B cell (primary cell): ENCODE results near the gene NUSAP1. TPM values are rescaled to one million over a fixed set of nuclear protein-coding genes. Genes with fewer than 3 reads are reported as not detected.

ENCODE experiments used
- ATAC-seq: fragments of 200-7000 bp; cut with Tn5 transposase; one replicate; pipeline ENCODE4 v1.10.0; 2021; ENCODE audit warnings: low read depth, mild to moderate bottlenecking, moderate number of reproducible peaks, moderate library complexity
- CTCF ChIA-PET: fragments of 350-600 bp; sonication (Branson Sonifier 250); formaldehyde crosslinking; loops from one replicate; lab custom pipeline; 2021; ENCODE audit warnings: antibody characterized with exemption, inconsistent platforms; lab: Charles Lee
- POLR2A ChIA-PET: fragments of 350-600 bp; sonication (Branson Sonifier 250); formaldehyde crosslinking; loops from one replicate; lab custom pipeline; 2021; ENCODE audit warnings: antibody characterized with exemption; lab: Charles Lee
- DNase-seq: peaks from one replicate; pipeline ENCODE4 v3.0.0; 2013
- H2AFZ ChIP-seq: 2 replicates; pipeline ENCODE4 v1.6.1; 2012; ENCODE audit warnings: mild to moderate bottlenecking, low read depth, low read length; ENCODE audit not compliant: insufficient read depth, poor library complexity, severe bottlenecking
- H3K27ac ChIP-seq, 2 donors: 1 replicate in 1 of 2; 2 replicates in 1 of 2; pipeline ENCODE4 v1.5.1; 2012 to 2013; ENCODE audit warnings: low read length in 2 of 2, mild to moderate bottlenecking in 2 of 2, moderate library complexity in 1 of 2
- H3K27me3 ChIP-seq, 4 experiments: fragments of 200-600 bp in 1 of 4; sonication (generic) in 1 of 4; replicated peaks in 1 of 4; 1 replicate in 2 of 4; 2 replicates in 2 of 4; pipeline versions ENCODE4 v1.6.1 to v1.7.0; 2013 to 2016; ENCODE audit warnings: low read length in 3 of 4, mild to moderate bottlenecking in 2 of 4, mixed read lengths in 1 of 4, moderate library complexity in 1 of 4; ENCODE audit not compliant: insufficient read depth in 4 of 4, control insufficient read depth in 3 of 4; ENCODE audit errors: control extremely low read depth in 1 of 4
- H3K36me3 ChIP-seq, 2 experiments: replicated peaks in 1 of 2; 1 replicate in 1 of 2; 2 replicates in 1 of 2; pipeline versions ENCODE4 v1.6.1 to v1.7.1; 2013; ENCODE audit warnings: low read length in 1 of 2; ENCODE audit not compliant: insufficient read depth in 2 of 2, control insufficient read depth in 1 of 2; ENCODE audit errors: control extremely low read depth in 1 of 2, extremely low read depth in 1 of 2
- H3K4me1 ChIP-seq, 2 donors: fragments of 200-600 bp in 1 of 2; sonication (generic) in 1 of 2; 1 replicate in 1 of 2; 2 replicates in 1 of 2; pipeline versions ENCODE4 v1.5.1 to v1.6.1; 2013 to 2017; ENCODE audit warnings: low read length in 2 of 2; ENCODE audit not compliant: control insufficient read depth in 2 of 2, insufficient read depth in 2 of 2
- H3K4me2 ChIP-seq: replicated peaks from 2 replicates; pipeline ENCODE3; 2012; ENCODE audit warnings: mild to moderate bottlenecking, low read depth, low read length; ENCODE audit not compliant: poor library complexity, severe bottlenecking
- H3K4me3 ChIP-seq, 5 experiments: fragments of 200-600 bp in 1 of 5; sonication (generic) in 1 of 5; 1 replicate in 3 of 5; 2 replicates in 2 of 5; pipeline versions ENCODE4 v1.5.1 to v1.7.0; 2011 to 2016; ENCODE audit warnings: low read length in 4 of 5, mild to moderate bottlenecking in 4 of 5, low read depth in 2 of 5, control low read depth in 1 of 5, moderate library complexity in 1 of 5; ENCODE audit not compliant: insufficient read depth in 1 of 5; ENCODE audit errors: control extremely low read depth in 1 of 5, extremely low read depth in 1 of 5
- H3K79me2 ChIP-seq: fragments of 200-600 bp; sonication (generic); one replicate; pipeline ENCODE4 v1.6.0; 2016; ENCODE audit warnings: low read length; ENCODE audit not compliant: control insufficient read depth, insufficient read depth
- H3K9ac ChIP-seq: fragments of 200-600 bp; sonication (generic); 2 replicates; pipeline ENCODE4 v1.6.1; 2017; ENCODE audit warnings: mild to moderate bottlenecking, low read length, moderate library complexity
- H3K9me3 ChIP-seq, 3 donors: one replicate each; pipeline versions ENCODE4 v1.6.1 to v1.7.1; 2013; ENCODE audit warnings: low read length in 2 of 3; ENCODE audit not compliant: control insufficient read depth in 2 of 3, insufficient read depth in 1 of 3; ENCODE audit errors: control extremely low read depth in 1 of 3
- H4K20me1 ChIP-seq: 2 replicates; pipeline ENCODE4 v1.6.0; 2012; ENCODE audit warnings: mild to moderate bottlenecking, low read length; ENCODE audit not compliant: insufficient read depth, control insufficient read depth, poor library complexity, severe bottlenecking
- H3K27ac Mint-ChIP-seq: one replicate; pipeline ENCODE4 v1.8.0; 2021; ENCODE audit warnings: mixed read lengths
- H3K27me3 Mint-ChIP-seq: one replicate; pipeline ENCODE4 v1.8.0; 2021; ENCODE audit warnings: mixed read lengths
- H3K4me1 Mint-ChIP-seq: one replicate; pipeline ENCODE4 v1.8.0; 2021; ENCODE audit warnings: mixed read lengths
- H3K4me3 Mint-ChIP-seq: one replicate; pipeline ENCODE4 v1.8.0; 2021; ENCODE audit warnings: mixed read lengths
- H3K9me3 Mint-ChIP-seq: one replicate; pipeline ENCODE4 v1.8.0; 2022; ENCODE audit warnings: mixed read lengths; ENCODE audit not compliant: insufficient read depth
- EZH2 ChIP-seq: IDR thresholded peaks from 2 replicates; pipeline ENCODE4 v1.6.1; 2012; ENCODE audit warnings: borderline replicate concordance, low read depth, mild to moderate bottlenecking, moderate library complexity, low read length; ENCODE audit not compliant: insufficient read depth, poor library complexity, severe bottlenecking
- WGBS: methylation state at CpG from one replicate; pipeline ENCODE4 v1.1.5; 2013; ENCODE audit warnings: missing lambda C conversion rate; ENCODE audit not compliant: insufficient coverage; 5-methylcytosine and 5-hydroxymethylcytosine counted together
- intact Hi-C: fragments of 100-400 bp; cut with micrococcal nuclease; formaldehyde crosslinking; loops from one replicate; pipeline ENCODE4 v1.10.0; 2022
- polyA plus RNA-seq: library from polyadenylated mRNA; depleted of rRNA; stranded (reverse); fragments of >200 nt; gene quantifications from 2 replicates; pipeline ENCODE4 v1.2.3, GENCODE V29; 2012
- total RNA-seq, 2 donors: library from RNA; stranded (reverse); fragments of 120-200 nt in 1 of 2; gene quantifications; 1 replicate in 1 of 2; 2 replicates in 1 of 2; pipeline versions ENCODE4 v1.2.3 to v1.2.4, GENCODE V29; 2013 to 2022
- TF ChIP-seq, protein P1 (sequence below): fragments of 200-600 bp; IDR thresholded peaks from one replicate; pipeline ENCODE4 v1.8.0; 2022; ENCODE audit warnings: antibody characterized with exemption, mild to moderate bottlenecking

The NUSAP1 gene
- total and polyA plus RNA-seq, 2 donors (not counting 1 experiment from before 2014, with no cell fraction given) = 5.4 to 8.3 TPM

- H3K36me3 ChIP-seq = peaks cover 2 to 41% of the 10 kb centered on the region in 2 experiments
- DNase-seq = no peak
- H2AFZ ChIP-seq = no peak overlapping the region
- TF ChIP-seq EZH2 = no peak
- TF ChIP-seq, protein P1, sequence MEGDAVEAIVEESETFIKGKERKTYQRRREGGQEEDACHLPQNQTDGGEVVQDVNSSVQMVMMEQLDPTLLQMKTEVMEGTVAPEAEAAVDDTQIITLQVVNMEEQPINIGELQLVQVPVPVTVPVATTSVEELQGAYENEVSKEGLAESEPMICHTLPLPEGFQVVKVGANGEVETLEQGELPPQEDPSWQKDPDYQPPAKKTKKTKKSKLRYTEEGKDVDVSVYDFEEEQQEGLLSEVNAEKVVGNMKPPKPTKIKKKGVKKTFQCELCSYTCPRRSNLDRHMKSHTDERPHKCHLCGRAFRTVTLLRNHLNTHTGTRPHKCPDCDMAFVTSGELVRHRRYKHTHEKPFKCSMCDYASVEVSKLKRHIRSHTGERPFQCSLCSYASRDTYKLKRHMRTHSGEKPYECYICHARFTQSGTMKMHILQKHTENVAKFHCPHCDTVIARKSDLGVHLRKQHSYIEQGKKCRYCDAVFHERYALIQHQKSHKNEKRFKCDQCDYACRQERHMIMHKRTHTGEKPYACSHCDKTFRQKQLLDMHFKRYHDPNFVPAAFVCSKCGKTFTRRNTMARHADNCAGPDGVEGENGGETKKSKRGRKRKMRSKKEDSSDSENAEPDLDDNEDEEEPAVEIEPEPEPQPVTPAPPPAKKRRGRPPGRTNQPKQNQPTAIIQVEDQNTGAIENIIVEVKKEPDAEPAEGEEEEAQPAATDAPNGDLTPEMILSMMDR = no peak
- intact Hi-C loops = no loop called here
- Mint-ChIP-seq H3K27ac (no peak overlapping the region), H3K4me1 (peaks cover 59% of the 10 kb centered on the region), H3K9me3 (no peaks in the 10 kb centered on the region), H3K27me3 (no peaks in the 10 kb centered on the region), H3K4me3 (no peak overlapping the region)
- H3K79me2 ChIP-seq = peaks cover 49% of the 10 kb centered on the region
- no peaks in the 10 kb centered on the region for H3K27me3 ChIP-seq
- no peak overlapping the region for H3K9ac ChIP-seq
- no peaks in the 10 kb centered on the region for H3K9me3 ChIP-seq
- H3K27ac ChIP-seq = no peak overlapping the region
- WGBS = no CpG with 5 or more reads among the region's 1 CpG
- ChIA-PET CTCF (no interaction called here), POLR2A (no interaction called here)
- no peak overlapping the region for H3K4me3 ChIP-seq
- H4K20me1 ChIP-seq = peaks cover 9% of the 10 kb centered on the region
- no peak overlapping the region for H3K4me2 ChIP-seq
- H3K4me1 ChIP-seq = peaks cover 33 to 48% of the 10 kb centered on the region in 2 donors
- no peak for ATAC-seq
These were observed 44.2 kb upstream of the NUSAP1 start for GRCh38 chr15:41288464-41288863.

- ChIA-PET CTCF (interaction anchor here (0.6 to 2.0 kb wide), 4 partner anchors 41 to 217 kb away, joined by 3 to 5 read pairs (median 3); partner anchors contain the start of gene CHP1), POLR2A (interaction anchor here (0.7 to 2.3 kb wide), 3 partner anchors 14 to 378 kb away, joined by 3 to 9 read pairs (median 3); partner anchors contain the start of genes CHP1 and EXD1)
- no peaks in the 10 kb centered on the region for H3K27me3 ChIP-seq
- Mint-ChIP-seq H3K27me3 (no peaks in the 10 kb centered on the region), H3K4me1 (peaks cover 56% of the 10 kb centered on the region), H3K4me3 (no peak overlapping the region), H3K9me3 (no peaks in the 10 kb centered on the region), H3K27ac (no peak overlapping the region)
- peaks cover 2 to 41% of the 10 kb centered on the region in 2 experiments for H3K36me3 ChIP-seq
- no peak overlapping the region for H3K4me3 ChIP-seq
- peaks cover 49% of the 10 kb centered on the region for H3K79me2 ChIP-seq
- no peak overlapping the region for H3K9ac ChIP-seq
- WGBS = no CpG with 5 or more reads among the region's 2 CpGs
- H4K20me1 ChIP-seq = peaks cover 19% of the 10 kb centered on the region
- intact Hi-C loops = loop anchor here (2.0 kb wide), 2 partner anchors 31 to 43 kb away; partner anchors contain the start of genes NUSAP1 and OIP5
- no peak for TF ChIP-seq EZH2
- TF ChIP-seq, protein P1 = no peak
- no peak for DNase-seq
- no peak overlapping the region for H2AFZ ChIP-seq
- peak overlapping the region in 1 of 2 donors; percentile 91 for H3K27ac ChIP-seq
- ATAC-seq = no peak
- no peaks in the 10 kb centered on the region for H3K9me3 ChIP-seq
- H3K4me2 ChIP-seq = no peak overlapping the region
- H3K4me1 ChIP-seq = peaks cover 31 to 41% of the 10 kb centered on the region in 2 donors
These were observed 42.7 kb upstream of the NUSAP1 start for GRCh38 chr15:41289953-41290352.
